ENCODE measurements around the gene CASK. TPM values are rescaled to one million over a fixed set of nuclear protein-coding genes. Genes with fewer than 3 reads are reported as not detected.

Gene CASK
- total and polyA plus RNA-seq, 2 donors (not counting 1 experiment from before 2014, with no cell fraction given) = 27.4 to 78.3 TPM

- H3K9me3 ChIP-seq (ENCODE audit: control insufficient read depth, insufficient read depth, low read depth, low read length) = no peaks in the 10 kb centered on the region
- no peak overlapping the region for H3K9ac ChIP-seq (ENCODE audit: insufficient read depth, low read length)
- no peaks in the 10 kb centered on the region for H3K27me3 ChIP-seq (ENCODE audit: control insufficient read depth, insufficient read depth, low read length)
- no peaks in the 10 kb centered on the region for H3K4me1 ChIP-seq (ENCODE audit: control insufficient read depth, extremely low read depth, insufficient read depth, low read length)
- no peak overlapping the region for H3K27ac ChIP-seq (ENCODE audit: insufficient read depth, low read length)
- no peak for DNase-seq (ENCODE audit: low read depth in 2 of 2)
- H4K20me1 ChIP-seq (ENCODE audit: control insufficient read depth, extremely low read depth, insufficient read depth, low read length) = no peaks in the 10 kb centered on the region
- no peak overlapping the region for H3K4me2 ChIP-seq (ENCODE audit: extremely low read depth, insufficient read depth, low read length)
- TF ChIP-seq, protein P1, sequence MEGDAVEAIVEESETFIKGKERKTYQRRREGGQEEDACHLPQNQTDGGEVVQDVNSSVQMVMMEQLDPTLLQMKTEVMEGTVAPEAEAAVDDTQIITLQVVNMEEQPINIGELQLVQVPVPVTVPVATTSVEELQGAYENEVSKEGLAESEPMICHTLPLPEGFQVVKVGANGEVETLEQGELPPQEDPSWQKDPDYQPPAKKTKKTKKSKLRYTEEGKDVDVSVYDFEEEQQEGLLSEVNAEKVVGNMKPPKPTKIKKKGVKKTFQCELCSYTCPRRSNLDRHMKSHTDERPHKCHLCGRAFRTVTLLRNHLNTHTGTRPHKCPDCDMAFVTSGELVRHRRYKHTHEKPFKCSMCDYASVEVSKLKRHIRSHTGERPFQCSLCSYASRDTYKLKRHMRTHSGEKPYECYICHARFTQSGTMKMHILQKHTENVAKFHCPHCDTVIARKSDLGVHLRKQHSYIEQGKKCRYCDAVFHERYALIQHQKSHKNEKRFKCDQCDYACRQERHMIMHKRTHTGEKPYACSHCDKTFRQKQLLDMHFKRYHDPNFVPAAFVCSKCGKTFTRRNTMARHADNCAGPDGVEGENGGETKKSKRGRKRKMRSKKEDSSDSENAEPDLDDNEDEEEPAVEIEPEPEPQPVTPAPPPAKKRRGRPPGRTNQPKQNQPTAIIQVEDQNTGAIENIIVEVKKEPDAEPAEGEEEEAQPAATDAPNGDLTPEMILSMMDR (conservative IDR thresholded peaks at IDR 0.05 in 1 of 2, IDR thresholded peaks at IDR 0.05 in 1 of 2; ENCODE audit: low read depth in 1 of 2, low read length in 2 of 2) = no peak
- H2AFZ ChIP-seq (ENCODE audit: low read length) = no peak overlapping the region
- no peaks in the 10 kb centered on the region for H3K79me2 ChIP-seq (ENCODE audit: control insufficient read depth, insufficient read depth, low read length)
- no peak overlapping the region for H3K4me3 ChIP-seq (replicated peaks in 1 of 4; ENCODE audit: control extremely low read depth in 1 of 4, insufficient read depth in 1 of 4, low read depth in 3 of 4, low read length in 4 of 4)
- no peaks in the 10 kb centered on the region for H3K36me3 ChIP-seq (ENCODE audit: control insufficient read depth, insufficient read depth, low read length)
These were observed 161.7 kb downstream of the CASK start for GRCh38 chrX:41761702-41762101.

GRCh38 chrX:41761169-41761568 is 162.2 kb downstream of the CASK start:
- H3K79me2 ChIP-seq (ENCODE audit: control insufficient read depth, insufficient read depth, low read length) = no peaks in the 10 kb centered on the region
- H4K20me1 ChIP-seq (ENCODE audit: control insufficient read depth, extremely low read depth, insufficient read depth, low read length) = no peaks in the 10 kb centered on the region
- H3K27ac ChIP-seq (ENCODE audit: insufficient read depth, low read length) = no peak overlapping the region
- no peak for DNase-seq (ENCODE audit: low read depth in 2 of 2)
- H3K4me1 ChIP-seq (ENCODE audit: control insufficient read depth, extremely low read depth, insufficient read depth, low read length) = no peaks in the 10 kb centered on the region
- H3K36me3 ChIP-seq (ENCODE audit: control insufficient read depth, insufficient read depth, low read length) = no peaks in the 10 kb centered on the region
- H3K27me3 ChIP-seq (ENCODE audit: control insufficient read depth, insufficient read depth, low read length) = no peaks in the 10 kb centered on the region
- H3K4me2 ChIP-seq (ENCODE audit: extremely low read depth, insufficient read depth, low read length) = no peak overlapping the region
- no peak overlapping the region for H3K9ac ChIP-seq (ENCODE audit: insufficient read depth, low read length)
- TF ChIP-seq EZH2 (IDR thresholded peaks at IDR 0.05; ENCODE audit: low read length, missing control alignments) = no peak
- TF ChIP-seq, protein P1 (conservative IDR thresholded peaks at IDR 0.05 in 1 of 2, IDR thresholded peaks at IDR 0.05 in 1 of 2; ENCODE audit: low read depth in 1 of 2, low read length in 2 of 2) = no peak
- H3K4me3 ChIP-seq (replicated peaks in 1 of 4; ENCODE audit: control extremely low read depth in 1 of 4, insufficient read depth in 1 of 4, low read depth in 3 of 4, low read length in 4 of 4) = no peak overlapping the region
- H2AFZ ChIP-seq (ENCODE audit: low read length) = no peak overlapping the region
- no peaks in the 10 kb centered on the region for H3K9me3 ChIP-seq (ENCODE audit: control insufficient read depth, insufficient read depth, low read depth, low read length)

DNA sequence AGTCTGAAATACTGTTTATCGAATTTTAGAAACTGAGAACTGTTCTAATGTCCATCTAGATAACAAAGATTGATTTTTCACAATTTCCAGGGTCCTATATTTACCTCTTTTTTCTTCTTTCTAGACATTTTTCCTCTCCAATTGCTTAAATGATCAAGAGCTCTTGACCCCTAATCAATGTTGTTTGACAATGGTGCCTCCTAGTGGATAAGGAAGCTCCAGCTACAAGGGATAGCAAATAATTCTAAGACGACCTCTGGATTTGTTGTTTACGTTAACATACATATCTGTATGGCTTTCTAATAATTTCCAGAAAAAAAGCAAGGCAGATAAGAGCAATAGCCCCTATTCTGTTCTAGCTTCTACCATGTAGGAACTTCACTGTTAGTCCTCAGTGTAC is 163.5 kb downstream of the CASK start:
- H3K4me1 ChIP-seq (ENCODE audit: control insufficient read depth, extremely low read depth, insufficient read depth, low read length) = no peaks in the 10 kb centered on the region
- H3K9me3 ChIP-seq (ENCODE audit: control insufficient read depth, insufficient read depth, low read depth, low read length) = no peaks in the 10 kb centered on the region
- H3K4me3 ChIP-seq (replicated peaks in 1 of 4; ENCODE audit: control extremely low read depth in 1 of 4, insufficient read depth in 1 of 4, low read depth in 3 of 4, low read length in 4 of 4) = no peak overlapping the region
- no peak overlapping the region for H3K4me2 ChIP-seq (ENCODE audit: extremely low read depth, insufficient read depth, low read length)
- no peak overlapping the region for H3K27ac ChIP-seq (ENCODE audit: insufficient read depth, low read length)
- no peak overlapping the region for H3K9ac ChIP-seq (ENCODE audit: insufficient read depth, low read length)
- DNase-seq (ENCODE audit: low read depth in 2 of 2) = peak; percentile 19 to 67
- H4K20me1 ChIP-seq (ENCODE audit: control insufficient read depth, extremely low read depth, insufficient read depth, low read length) = no peaks in the 10 kb centered on the region
- no peaks in the 10 kb centered on the region for H3K36me3 ChIP-seq (ENCODE audit: control insufficient read depth, insufficient read depth, low read length)
- no peak overlapping the region for H2AFZ ChIP-seq (ENCODE audit: low read length)
- TF ChIP-seq EZH2 (IDR thresholded peaks at IDR 0.05; ENCODE audit: low read length, missing control alignments) = no peak
- TF ChIP-seq, protein P1 (conservative IDR thresholded peaks at IDR 0.05 in 1 of 2, IDR thresholded peaks at IDR 0.05 in 1 of 2; ENCODE audit: low read depth in 1 of 2, low read length in 2 of 2) = peak; percentile 54 to 58
- no peaks in the 10 kb centered on the region for H3K79me2 ChIP-seq (ENCODE audit: control insufficient read depth, insufficient read depth, low read length)
- H3K27me3 ChIP-seq (ENCODE audit: control insufficient read depth, insufficient read depth, low read length) = no peaks in the 10 kb centered on the region

Data from fibroblast of lung (primary cell).